ENCODE data around the gene CTDP1.

CTDP1 gene

GRCh38 chr18:79679552-79680099 lies at the start of gene CTDP1:
TSS of gene CTDP1 (plus strand) at chr18:79679803. CDS start at chr18:79679948, 145 bp downstream.
- DNase-seq (ENCODE audit: low read depth): peak; percentile 82

DNA sequence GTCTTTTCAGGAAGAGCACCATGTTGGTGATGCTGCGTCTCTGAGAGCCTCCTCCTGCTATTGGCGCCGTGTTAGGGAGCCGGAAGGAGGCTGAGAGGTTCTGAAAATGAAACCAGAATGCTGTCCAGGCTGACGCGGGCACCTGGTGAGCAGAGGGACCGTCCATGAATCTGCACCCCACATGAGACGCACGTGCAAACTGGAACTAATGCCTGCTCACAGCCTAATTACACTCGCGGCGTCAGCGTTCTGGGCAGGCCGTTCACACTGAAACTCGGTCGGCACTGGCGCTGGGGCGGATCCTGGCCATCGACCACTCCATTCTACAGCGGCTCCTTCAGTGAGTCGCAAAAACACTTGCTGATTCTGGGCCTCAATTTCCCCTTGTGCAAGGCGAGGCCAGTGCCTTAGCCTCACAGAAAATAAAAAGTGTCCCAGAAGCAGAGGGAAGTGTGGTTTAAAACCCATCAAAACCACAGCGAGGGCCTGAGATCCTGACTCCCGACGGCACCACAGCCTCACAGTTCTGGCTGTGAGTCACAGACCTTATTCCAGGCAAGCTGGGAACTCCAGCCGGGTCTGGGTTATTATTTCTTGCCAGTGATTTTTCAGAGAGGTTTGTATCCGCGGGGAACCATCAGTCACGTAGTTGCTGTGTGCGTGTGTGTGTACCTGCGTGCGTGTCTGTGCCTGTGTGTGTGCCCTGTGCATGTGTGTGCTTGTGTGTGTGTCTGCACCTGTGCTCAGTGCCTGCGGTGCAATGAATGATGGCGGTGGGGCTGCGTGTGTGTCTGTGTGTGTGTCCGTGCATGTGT lies 49.1 kb upstream of the CTDP1 start:
- DNase-seq (ENCODE audit: low read depth): no peak

GRCh38 chr18:79631096-79631507 lies 48.5 kb upstream of the CTDP1 start:
- DNase-seq (ENCODE audit: low read depth): no peak

DNA sequence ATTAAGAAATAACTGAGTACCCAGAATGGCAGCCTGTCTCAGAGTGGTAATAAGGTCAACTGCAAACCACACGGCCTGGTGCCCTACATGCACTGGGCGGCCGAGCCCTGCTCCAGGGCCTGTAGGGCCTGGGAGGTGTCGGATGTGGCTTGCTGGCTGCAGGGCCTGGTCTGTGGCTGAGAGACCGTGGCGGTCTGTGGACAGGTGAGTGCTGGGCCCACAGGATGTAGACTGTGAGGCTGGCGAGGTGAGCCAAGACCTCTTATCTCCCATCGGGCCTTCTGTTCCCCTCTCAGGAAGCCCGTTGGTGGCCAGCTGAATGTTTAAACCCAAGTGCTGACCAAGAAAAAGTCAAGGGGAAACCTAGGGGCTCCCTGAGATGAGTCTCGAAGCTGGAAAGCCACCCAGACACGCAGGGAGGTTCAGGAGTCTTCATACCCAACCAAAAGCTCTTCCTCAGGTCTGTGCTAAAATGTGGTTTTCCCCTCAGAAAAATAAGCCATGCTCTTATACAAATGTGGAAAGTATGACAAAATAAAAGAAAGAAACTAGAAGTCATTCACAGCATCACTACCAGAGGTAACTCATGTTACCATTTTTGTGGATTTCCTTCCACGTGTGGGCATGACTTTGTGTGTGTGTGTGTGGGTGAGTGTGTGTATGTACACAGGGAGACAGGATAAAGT lies 47.7 kb upstream of the CTDP1 start:
- DNase-seq (ENCODE audit: low read depth): no peak

DNA sequence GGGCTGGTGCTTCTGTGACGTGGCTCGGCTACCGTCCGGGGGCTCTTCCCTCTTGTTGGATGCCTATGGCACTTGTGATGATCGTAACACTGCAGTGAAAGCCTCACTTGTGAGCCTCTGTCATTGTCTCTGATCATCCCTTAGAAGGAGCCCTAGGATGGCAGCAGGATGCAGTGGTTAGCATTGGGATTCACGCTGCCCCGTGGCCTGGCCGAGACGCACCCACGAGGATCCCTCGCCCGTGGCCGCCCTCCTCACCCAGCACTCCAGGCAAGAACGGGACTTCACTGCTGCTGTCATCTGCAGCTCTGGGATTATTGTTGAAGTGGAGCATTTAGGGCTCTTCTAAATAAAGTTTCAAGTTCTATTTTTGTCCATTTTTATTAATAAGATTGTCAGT lies 46.8 kb upstream of the CTDP1 start:
- no peak for DNase-seq (ENCODE audit: low read depth)

GRCh38 chr18:79634186-79634585 lies 45.4 kb upstream of the CTDP1 start:
- no peak for DNase-seq (ENCODE audit: low read depth)

DNA sequence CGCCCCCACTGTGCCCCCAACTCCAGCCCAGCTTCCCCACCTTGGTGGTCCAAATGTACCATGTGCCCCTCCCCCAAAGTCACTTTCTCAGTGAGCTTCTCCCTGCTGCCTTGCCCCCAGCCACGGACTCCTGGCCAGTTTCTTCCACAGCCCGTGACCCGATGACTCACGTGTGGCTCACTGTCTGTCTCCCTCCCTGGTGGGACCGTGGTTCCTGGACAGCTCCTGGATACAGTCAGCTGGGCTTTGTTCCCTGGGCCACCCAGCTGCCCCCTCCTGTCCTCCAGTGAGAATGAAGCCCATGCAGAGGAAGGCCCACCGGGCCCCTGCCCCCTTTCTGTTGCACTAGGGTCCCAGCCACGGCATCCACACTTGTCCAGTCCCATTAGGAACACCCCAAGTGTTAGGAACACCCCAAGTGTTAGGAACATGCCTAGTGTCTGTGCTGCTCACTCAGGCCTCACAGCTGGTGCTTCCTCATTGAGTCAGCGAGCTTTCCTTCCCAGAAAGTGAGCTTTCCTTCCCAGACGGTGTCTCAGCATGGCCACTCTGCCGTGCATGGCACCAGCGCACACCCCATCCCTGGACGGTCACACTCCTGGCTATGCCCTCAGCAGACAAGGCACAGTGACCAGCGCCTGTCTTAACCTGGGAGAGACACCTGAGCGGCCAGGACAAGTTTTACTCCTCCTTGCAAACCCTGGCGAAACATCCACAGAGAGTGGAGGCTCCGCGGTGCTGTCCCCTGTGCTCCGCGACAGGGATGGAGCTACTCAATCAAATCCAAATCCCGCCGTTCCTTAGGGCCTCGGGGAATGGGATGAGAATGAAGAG lies 44.8 kb upstream of the CTDP1 start:
- DNase-seq (ENCODE audit: low read depth): no peak

GRCh38 chr18:79635427-79635726 lies 44.2 kb upstream of the CTDP1 start:
- no peak for DNase-seq (ENCODE audit: low read depth)

DNA sequence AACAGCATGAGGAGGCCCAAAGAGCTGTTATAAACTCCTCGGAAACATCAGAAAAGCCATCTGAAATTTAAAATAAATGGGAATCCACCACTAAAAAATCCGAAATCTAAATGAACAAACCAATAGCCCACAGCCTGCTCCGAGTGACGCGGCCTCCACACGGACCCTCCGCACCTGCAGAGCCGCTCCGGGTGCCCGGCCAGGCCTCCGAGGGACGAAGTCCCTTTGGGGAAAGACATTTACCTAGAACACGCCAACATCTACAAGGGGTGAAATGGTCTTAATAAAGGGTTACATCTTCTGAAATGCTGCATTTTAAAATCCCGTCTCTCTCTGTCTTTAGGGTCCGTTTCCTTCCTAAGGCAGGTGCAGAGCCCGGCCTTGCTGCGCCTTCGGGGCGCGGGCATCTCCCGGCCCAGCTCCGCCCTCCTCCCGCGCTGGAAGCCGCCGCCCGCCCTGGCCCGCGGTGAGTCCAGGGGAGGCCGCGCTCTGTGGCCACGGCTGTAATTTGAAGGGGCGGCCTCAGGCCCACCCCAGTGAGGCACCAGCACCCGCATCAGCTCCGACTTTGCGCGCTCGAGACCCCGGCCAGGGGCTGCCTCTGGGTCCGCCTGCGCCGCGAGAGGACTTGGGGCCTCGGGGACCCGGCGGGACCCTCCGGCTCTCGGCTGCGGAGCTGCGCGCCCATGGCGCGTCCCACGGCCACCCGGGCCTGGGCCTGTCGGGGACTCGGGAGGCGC lies 42.3 kb upstream of the CTDP1 start:
- DNase-seq (ENCODE audit: low read depth): no peak

DNA sequence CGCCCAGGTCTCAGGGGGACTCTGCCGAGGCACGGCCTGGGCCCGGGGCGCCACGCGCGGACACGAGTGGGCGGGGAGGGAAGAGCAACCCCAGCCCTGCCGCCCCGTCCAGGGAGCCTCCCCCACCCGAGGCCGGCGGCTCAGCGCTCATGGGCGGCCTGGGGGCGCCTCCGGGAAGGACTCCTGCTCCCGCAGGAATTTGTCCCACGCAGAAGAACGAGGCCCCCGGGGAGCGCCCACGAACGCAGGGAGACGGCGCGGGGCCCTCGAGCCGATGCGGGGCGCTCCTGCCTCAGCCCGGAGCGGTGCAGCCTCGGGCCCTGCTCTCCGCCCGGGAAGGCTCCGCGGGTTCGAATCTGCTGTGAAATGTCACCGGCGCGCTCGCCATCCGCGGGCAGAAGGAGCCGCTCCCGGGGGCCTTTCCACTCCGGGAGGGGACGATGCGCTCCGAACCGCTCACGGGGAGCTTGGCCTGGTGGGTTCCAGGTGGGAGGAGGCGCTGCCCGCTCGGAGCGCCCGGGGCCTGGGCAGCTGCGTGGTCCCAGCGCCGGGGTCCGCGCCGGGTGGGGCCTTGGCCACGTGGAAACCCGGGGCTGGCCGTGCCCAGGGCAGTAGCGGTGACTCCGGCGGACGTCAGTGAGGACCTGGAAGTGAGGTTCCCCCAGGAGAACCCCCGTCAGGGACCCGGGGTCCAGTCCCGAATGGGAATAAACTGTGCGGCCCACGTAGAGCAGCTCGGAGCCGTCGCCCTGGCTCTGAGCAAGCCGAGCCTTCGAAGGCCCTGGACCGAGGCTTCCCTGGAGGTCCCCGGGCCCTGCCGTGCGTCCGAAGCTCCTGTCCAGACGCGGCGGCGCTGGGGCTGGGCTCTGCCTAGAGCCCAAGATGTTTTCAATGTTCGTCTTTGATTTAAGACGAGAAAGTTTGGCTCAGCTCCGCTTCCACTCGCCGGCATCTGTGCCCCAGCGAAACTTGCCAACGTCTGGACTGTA lies 41.4 kb upstream of the CTDP1 start:
- DNase-seq (ENCODE audit: low read depth): no peak

DNA sequence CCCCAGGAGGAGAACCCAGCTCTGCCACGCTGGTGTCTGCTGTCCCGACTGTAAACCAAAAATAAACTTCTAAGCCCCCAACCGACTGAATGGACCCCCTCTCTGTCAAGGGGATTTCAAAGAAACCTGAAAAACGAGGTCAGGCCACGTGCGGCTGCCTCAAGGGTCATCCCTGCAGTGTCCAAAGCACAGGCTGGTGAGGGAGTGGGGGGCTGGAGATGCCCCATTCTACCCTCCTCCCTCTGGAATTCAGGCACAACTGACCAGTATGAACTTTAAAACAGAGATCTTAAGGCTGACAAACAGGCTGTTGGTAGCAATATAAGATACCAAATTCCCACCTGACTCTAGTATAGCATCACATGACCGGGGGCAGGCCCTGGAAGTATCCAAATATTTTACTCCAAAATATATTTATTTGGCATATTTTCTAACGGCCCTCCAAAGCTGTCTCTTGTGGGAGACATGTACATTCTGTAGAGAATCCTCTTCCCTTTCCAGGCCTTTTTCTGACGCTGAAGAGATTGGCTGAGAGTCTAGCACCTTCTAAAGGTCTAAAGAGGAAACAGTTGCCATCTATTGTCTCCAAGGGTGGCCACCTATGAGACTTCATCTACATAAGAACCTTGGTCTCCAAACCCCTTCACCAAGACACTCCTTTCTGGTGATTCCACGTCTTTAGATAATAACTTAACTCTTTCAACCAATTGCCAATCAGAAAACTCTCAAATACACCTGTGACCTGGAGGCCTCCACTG lies 40.4 kb upstream of the CTDP1 start:
- DNase-seq (ENCODE audit: low read depth): no peak

- no peak for DNase-seq (ENCODE audit: low read depth)
Observed at GRCh38 chr18:79640064-79640672, 39.4 kb upstream of the CTDP1 start.

GRCh38 chr18:79640875-79641274 lies 38.7 kb upstream of the CTDP1 start:
- no peak for DNase-seq (ENCODE audit: low read depth)

DNA sequence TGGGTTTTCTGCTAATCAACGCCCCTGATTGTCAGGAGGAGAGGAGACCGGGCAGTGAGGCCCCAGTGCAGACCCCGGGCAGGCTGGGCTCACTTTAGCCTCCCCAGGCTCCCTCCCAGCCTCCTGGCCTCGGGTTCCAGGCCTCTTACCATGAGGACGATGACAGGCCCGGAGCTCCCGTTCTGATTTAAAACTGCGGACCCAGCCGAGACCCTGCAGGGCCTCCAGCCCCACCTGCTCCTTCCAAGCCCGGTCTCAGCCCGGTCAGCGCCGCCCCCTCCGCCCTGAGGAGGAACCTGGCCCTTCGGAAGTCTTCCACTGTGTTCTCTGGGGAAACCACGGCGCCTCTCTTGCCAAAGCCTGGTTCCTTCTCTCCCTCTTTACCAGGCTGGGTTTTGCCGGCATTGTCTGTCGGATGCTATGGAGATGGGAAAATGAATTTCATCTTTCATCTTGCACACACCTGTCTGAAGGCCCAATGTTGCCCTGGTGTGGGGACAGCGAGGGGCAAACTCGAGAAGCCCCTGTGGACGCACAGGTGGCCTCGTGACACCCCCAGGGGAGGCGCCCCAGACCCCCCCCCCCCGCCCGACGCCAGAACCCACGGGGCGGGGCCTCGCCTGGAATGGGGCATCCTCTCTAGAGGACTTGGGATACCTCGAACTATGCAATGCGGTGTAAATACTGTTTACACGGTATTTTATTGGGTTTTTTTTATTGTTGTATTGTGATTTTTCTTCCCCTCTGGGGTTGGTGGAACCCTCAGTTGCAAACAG lies 37.7 kb upstream of the CTDP1 start:
- DNase-seq (ENCODE audit: low read depth): no peak

DNA sequence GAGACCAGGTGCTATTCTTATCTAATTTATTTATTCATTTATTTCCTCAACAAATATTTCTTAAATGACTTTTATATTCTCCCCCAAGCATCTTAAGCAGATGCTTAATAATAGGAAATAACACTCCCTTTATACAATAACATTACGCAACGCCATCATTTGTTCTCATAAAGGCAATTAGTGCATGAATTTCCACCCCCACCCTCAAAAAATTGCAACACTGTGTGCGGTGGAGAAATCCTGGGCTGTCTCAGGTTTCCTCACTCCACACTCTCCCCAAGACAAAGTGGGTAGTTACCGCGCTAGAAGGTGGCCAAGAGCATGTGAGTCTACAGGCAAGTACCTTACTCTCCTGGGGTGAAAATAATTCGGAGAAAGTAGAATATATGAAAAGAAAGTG lies 37.0 kb upstream of the CTDP1 start:
- DNase-seq (ENCODE audit: low read depth): no peak

DNA sequence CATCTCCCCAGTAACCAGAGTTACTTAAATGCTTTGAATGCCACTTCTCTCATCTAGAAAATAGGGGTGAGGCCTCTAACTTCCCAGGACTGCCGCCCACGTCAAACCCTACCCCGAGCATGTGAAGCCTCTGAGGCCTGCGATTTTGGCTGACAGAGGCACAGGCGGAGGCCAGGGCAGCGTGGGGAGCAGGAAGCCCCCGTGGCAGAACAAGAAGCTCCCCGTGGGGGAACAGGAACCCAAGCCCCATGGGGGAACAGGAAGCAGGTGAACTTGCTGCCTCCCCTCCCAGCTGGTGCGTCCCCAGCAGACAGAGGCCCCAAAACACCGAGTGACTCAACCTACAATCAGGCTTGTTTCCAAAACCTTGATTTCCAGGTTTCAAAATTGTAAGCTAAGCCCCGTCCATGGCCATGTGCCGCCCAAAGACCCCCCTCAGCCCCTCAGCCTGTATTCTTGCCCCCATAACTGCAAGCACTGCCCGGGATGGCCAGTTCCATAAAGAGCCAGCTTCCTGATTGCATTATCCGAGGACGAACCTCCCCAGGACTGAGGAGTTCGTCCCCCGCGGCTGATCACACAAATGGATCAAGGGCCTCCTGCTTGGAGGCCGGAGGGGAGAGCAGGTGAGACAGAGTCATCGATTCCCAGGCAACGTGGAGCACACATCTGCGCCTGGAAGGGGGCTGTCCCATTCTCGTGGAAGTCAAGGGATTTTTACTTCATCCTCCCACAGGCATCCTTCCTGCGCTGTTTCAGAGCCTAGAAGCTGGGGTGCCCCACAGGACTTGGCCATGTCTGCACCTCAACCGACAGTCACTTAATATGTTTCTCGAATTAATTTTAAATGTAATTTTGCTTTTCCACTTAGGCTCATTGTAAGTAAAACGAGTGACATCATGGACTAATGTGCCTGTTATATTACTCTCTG lies 36.3 kb upstream of the CTDP1 start:
- no peak for DNase-seq (ENCODE audit: low read depth)

GRCh38 chr18:79644006-79644665 lies 35.5 kb upstream of the CTDP1 start:
- DNase-seq (ENCODE audit: low read depth): peak; percentile 51

All from activated T-helper 1 cell treated with Interleukin-2 at 50 U/mL for 16 hours (primary cell).